IPS DF 6.9 (cell line): ENCODE results near the gene MED23.

Experiments
- DNase-seq: peaks from one replicate; pipeline ENCODE4 v3.0.0-alpha.2; 2013; ENCODE audit warnings: low read depth, low spot score
- H3K27ac ChIP-seq: one replicate; pipeline ENCODE4 v1.5.1; 2013; ENCODE audit warnings: low read length, control low read depth
- H3K27me3 ChIP-seq: 2 replicates; pipeline ENCODE4 v1.6.1; 2013; ENCODE audit warnings: mild to moderate bottlenecking, low read length; ENCODE audit not compliant: control insufficient read depth, insufficient read depth
- H3K36me3 ChIP-seq: 2 replicates; pipeline ENCODE4 v1.6.1; 2013; ENCODE audit warnings: low read length; ENCODE audit not compliant: control insufficient read depth, insufficient read depth
- H3K4me1 ChIP-seq: 2 replicates; pipeline ENCODE4 v1.6.1; 2013; ENCODE audit warnings: low read length; ENCODE audit not compliant: control insufficient read depth, insufficient read depth
- H3K4me3 ChIP-seq: 2 replicates; pipeline ENCODE4 v1.5.1; 2013; ENCODE audit warnings: mild to moderate bottlenecking, low read length
- H3K9me3 ChIP-seq: 2 replicates; pipeline ENCODE4 v1.6.1; 2013; ENCODE audit warnings: low read length, inconsistent platforms; ENCODE audit not compliant: control insufficient read depth, insufficient read depth
- WGBS: extraction: QIAGEN DNeasy Blood & Tissue Kit; methylation state at CpG from one replicate; pipeline ENCODE4 v1.1.7; 2013; ENCODE audit warnings: mixed read lengths, missing lambda C conversion rate; ENCODE audit not compliant: insufficient read length, insufficient coverage; 5-methylcytosine and 5-hydroxymethylcytosine counted together

The MED23 gene

GRCh38 chr6:131613296-131613925 is 14.6 kb downstream of the MED23 start:
- Histone ChIP-seq H3K4me1 (no peaks in the 10 kb centered on the region), H3K9me3 (no peaks in the 10 kb centered on the region), H3K27me3 (no peaks in the 10 kb centered on the region), H3K36me3 (no peaks in the 10 kb centered on the region; the same call in 1 of the 2 replicates), H3K4me3 (no peak overlapping the region), H3K27ac (no peak overlapping the region)
- no peak for DNase-seq
- no CpG with 5 or more reads among the region's 5 CpGs for WGBS

- Histone ChIP-seq H3K27ac (no peak overlapping the region), H3K36me3 (peaks cover 2% of the 10 kb centered on the region; the same call in 1 of the 2 replicates), H3K4me1 (no peaks in the 10 kb centered on the region), H3K27me3 (no peaks in the 10 kb centered on the region), H3K4me3 (no peak overlapping the region), H3K9me3 (no peaks in the 10 kb centered on the region)
- no CpG with 5 or more reads among the region's 1 CpG for WGBS
- DNase-seq, result no peak
Observed at GRCh38 chr6:131602781-131603312, 25.2 kb downstream of the MED23 start.

GRCh38 chr6:131600716-131601115 is 27.3 kb downstream of the MED23 start:
- no CpG with 5 or more reads among the region's 4 CpGs for WGBS
- peaks cover under 1% of the 10 kb centered on the region; the same call in 1 of the 2 replicates for H3K36me3 ChIP-seq
- no peak overlapping the region for H3K4me3 ChIP-seq
- no peak for DNase-seq
- no peaks in the 10 kb centered on the region for H3K27me3 ChIP-seq
- no peaks in the 10 kb centered on the region for H3K9me3 ChIP-seq
- no peaks in the 10 kb centered on the region for H3K4me1 ChIP-seq
- no peak overlapping the region for H3K27ac ChIP-seq

GRCh38 chr6:131597446-131597845 is 30.6 kb downstream of the MED23 start:
- no peaks in the 10 kb centered on the region for H3K9me3 ChIP-seq
- peaks cover 3% of the 10 kb centered on the region; the same call in 1 of the 2 replicates for H3K36me3 ChIP-seq
- no peak overlapping the region for H3K27ac ChIP-seq
- no peaks in the 10 kb centered on the region for H3K27me3 ChIP-seq
- no CpG with 5 or more reads among the region's 3 CpGs for WGBS
- H3K4me1 ChIP-seq, result no peaks in the 10 kb centered on the region
- no peak for DNase-seq
- H3K4me3 ChIP-seq, result no peak overlapping the region

- no peak overlapping the region for H3K4me3 ChIP-seq
- H3K4me1 ChIP-seq, result no peaks in the 10 kb centered on the region
- no peak overlapping the region for H3K27ac ChIP-seq
- DNase-seq, result no peak
- H3K9me3 ChIP-seq, result no peaks in the 10 kb centered on the region
- WGBS, result no CpG with 5 or more reads among the region's 11 CpGs
- H3K36me3 ChIP-seq, result peaks cover 8% of the 10 kb centered on the region; the same call in 1 of the 2 replicates
- H3K27me3 ChIP-seq, result no peaks in the 10 kb centered on the region
Observed at GRCh38 chr6:131594074-131594473, 34.0 kb downstream of the MED23 start.

GRCh38 chr6:131592935-131593334 is 35.1 kb downstream of the MED23 start:
- H3K27ac ChIP-seq, result no peak overlapping the region
- no peak for DNase-seq
- H3K36me3 ChIP-seq, result peaks cover 8% of the 10 kb centered on the region; the same call in 1 of the 2 replicates
- no peak overlapping the region for H3K4me3 ChIP-seq
- no peaks in the 10 kb centered on the region for H3K9me3 ChIP-seq
- no CpG with 5 or more reads among the region's 2 CpGs for WGBS
- no peaks in the 10 kb centered on the region for H3K4me1 ChIP-seq
- H3K27me3 ChIP-seq, result no peaks in the 10 kb centered on the region

GRCh38 chr6:131588643-131589042 is 39.4 kb downstream of the MED23 start:
- no peaks in the 10 kb centered on the region for H3K4me1 ChIP-seq
- no peaks in the 10 kb centered on the region for H3K9me3 ChIP-seq
- H3K36me3 ChIP-seq, result peaks cover 5% of the 10 kb centered on the region; the same call in 1 of the 2 replicates
- no peak overlapping the region for H3K27ac ChIP-seq
- no peaks in the 10 kb centered on the region for H3K27me3 ChIP-seq
- DNase-seq, result no peak
- no CpG with 5 or more reads among the region's 2 CpGs for WGBS
- H3K4me3 ChIP-seq, result no peak overlapping the region

- Histone ChIP-seq H3K27ac (no peak overlapping the region), H3K9me3 (no peaks in the 10 kb centered on the region), H3K4me1 (no peaks in the 10 kb centered on the region), H3K4me3 (no peak overlapping the region), H3K36me3 (peaks cover 5% of the 10 kb centered on the region; the same call in 1 of the 2 replicates), H3K27me3 (no peaks in the 10 kb centered on the region)
- no peak for DNase-seq
- no CpG with 5 or more reads among the region's 4 CpGs for WGBS
Observed at GRCh38 chr6:131587909-131588308, 40.1 kb downstream of the MED23 start.

- Histone ChIP-seq H3K9me3 (no peaks in the 10 kb centered on the region), H3K27me3 (no peaks in the 10 kb centered on the region), H3K4me3 (no peak overlapping the region), H3K36me3 (peaks cover 5% of the 10 kb centered on the region; the same call in 1 of the 2 replicates), H3K4me1 (no peaks in the 10 kb centered on the region), H3K27ac (no peak overlapping the region)
- WGBS, result no CpG with 5 or more reads among the region's 4 CpGs
- no peak for DNase-seq
Observed at GRCh38 chr6:131586543-131586942, 41.5 kb downstream of the MED23 start.

- no peak for DNase-seq
- Histone ChIP-seq H3K36me3 (no peaks in the 10 kb centered on the region), H3K4me3 (no peak overlapping the region)
Observed at GRCh38 chr6:131581523-131581922, 46.5 kb downstream of the MED23 start.

More at GRCh38 chr6:131581523-131581922, 46.5 kb downstream of the MED23 start:
- H3K4me1 ChIP-seq, result peaks cover 2% of the 10 kb centered on the region; the same call in 1 of the 2 replicates
- H3K27ac ChIP-seq, result no peak overlapping the region
- H3K27me3 ChIP-seq, result no peaks in the 10 kb centered on the region
- no peaks in the 10 kb centered on the region for H3K9me3 ChIP-seq
